GM23248 (cell line): ENCODE results near the gene CROCC2. TPM values are rescaled to one million over a fixed set of nuclear protein-coding genes. Genes with fewer than 3 reads are reported as not detected.

Experiments used
- DNase-seq: peaks from one replicate; pipeline ENCODE4 v3.0.0-alpha.2; 2015
- H2AFZ ChIP-seq: fragments of 200-600 bp; sonication (generic); 2 replicates; pipeline ENCODE4 v1.6.1; 2016; ENCODE audit warnings: antibody characterized with exemption
- H3F3A ChIP-seq: fragments of 200-600 bp; sonication (generic); 2 replicates; pipeline ENCODE4 v1.6.1; 2016; ENCODE audit warnings: mild to moderate bottlenecking, antibody characterized with exemption, mixed run types; ENCODE audit not compliant: insufficient read depth
- H3K27ac ChIP-seq: fragments of 200-600 bp; sonication (generic); 2 replicates; pipeline ENCODE4 v1.5.1; 2016; ENCODE audit warnings: mild to moderate bottlenecking
- H3K27me3 ChIP-seq: fragments of 200-600 bp; sonication (generic); replicated peaks from 2 replicates; pipeline ENCODE4 v1.6.1; 2016; ENCODE audit warnings: mild to moderate bottlenecking; ENCODE audit not compliant: insufficient read depth
- H3K36me3 ChIP-seq: fragments of 200-600 bp; sonication (generic); 2 replicates; pipeline ENCODE4 v1.6.1; 2016; ENCODE audit warnings: low read depth, mild to moderate bottlenecking
- H3K4me1 ChIP-seq: fragments of 200-600 bp; sonication (generic); 2 replicates; pipeline ENCODE4 v1.6.1; 2016; ENCODE audit warnings: mild to moderate bottlenecking; ENCODE audit not compliant: insufficient read depth
- H3K4me2 ChIP-seq: fragments of 200-600 bp; sonication (generic); one replicate; pipeline ENCODE4 v1.6.1; 2016; ENCODE audit warnings: mild to moderate bottlenecking; ENCODE audit not compliant: unreplicated experiment
- H3K4me3 ChIP-seq: fragments of 200-600 bp; sonication (generic); 2 replicates; pipeline ENCODE4 v1.5.1; 2016; ENCODE audit warnings: mild to moderate bottlenecking
- H3K79me2 ChIP-seq: fragments of 200-600 bp; sonication (generic); 2 replicates; pipeline ENCODE4 v1.6.1; 2016; ENCODE audit warnings: mild to moderate bottlenecking; ENCODE audit not compliant: insufficient read depth
- H3K9ac ChIP-seq: fragments of 200-600 bp; sonication (generic); 2 replicates; pipeline ENCODE4 v1.6.1; 2016; ENCODE audit warnings: mild to moderate bottlenecking
- H3K9me2 ChIP-seq: fragments of 200-600 bp; sonication (generic); 2 replicates; pipeline ENCODE4 v1.6.1; 2016; ENCODE audit warnings: mixed run types, mild to moderate bottlenecking, moderate library complexity; ENCODE audit not compliant: insufficient read depth
- H3K9me3 ChIP-seq: fragments of 200-600 bp; sonication (generic); one replicate; pipeline ENCODE4 v1.6.1; 2017; ENCODE audit warnings: low read depth
- H4K20me1 ChIP-seq: fragments of 200-600 bp; sonication (generic); 2 replicates; pipeline ENCODE4 v1.6.0; 2016; ENCODE audit not compliant: insufficient read depth
- EZH2 ChIP-seq: fragments of 200-600 bp; sonication (generic); IDR thresholded peaks from 2 replicates; pipeline ENCODE4 v1.6.1; 2018; ENCODE audit warnings: antibody characterized with exemption, mild to moderate bottlenecking; ENCODE audit not compliant: insufficient read depth, poor library complexity, severe bottlenecking
- EZH2phosphoT487 ChIP-seq: fragments of 200-600 bp; sonication (generic); IDR thresholded peaks from 2 replicates; pipeline ENCODE4 v1.6.1; 2018; ENCODE audit warnings: antibody characterized with exemption, moderate library complexity, mild to moderate bottlenecking, low read depth; ENCODE audit not compliant: insufficient read depth
- WGBS, 2 experiments: methylation state at CpG; one replicate each; pipeline ENCODE4 v1.1.6; 2015 to 2017; ENCODE audit warnings: low lambda C conversion rate in 2 of 2, low coverage in 1 of 2; ENCODE audit errors: missing lambda C conversion rate in 2 of 2; 5-methylcytosine and 5-hydroxymethylcytosine counted together
- in situ Hi-C: fragments of 300-500 bp; cut with MboI; formaldehyde crosslinking; loops from 2 replicates; pipeline ENCODE4 v1.15.0; 2020
- polyA plus RNA-seq: library from polyadenylated mRNA; unstranded; fragments of >200 nt; fragmentation: Nextera tagmentation; extraction: Ambion mirVana; gene quantifications from 2 replicates; pipeline ENCODE4 v1.2.1, GENCODE V29; 2016
- total RNA-seq: library from RNA; depleted of rRNA; stranded (reverse); fragments of >200 nt; shearing (Covaris generic); gene quantifications from 2 replicates; pipeline ENCODE4 v1.2.3, GENCODE V29; 2014

The CROCC2 gene
- total and polyA plus RNA-seq, 2 experiments from 2014 or later: under 0.01 TPM; not detected in 1

DNA sequence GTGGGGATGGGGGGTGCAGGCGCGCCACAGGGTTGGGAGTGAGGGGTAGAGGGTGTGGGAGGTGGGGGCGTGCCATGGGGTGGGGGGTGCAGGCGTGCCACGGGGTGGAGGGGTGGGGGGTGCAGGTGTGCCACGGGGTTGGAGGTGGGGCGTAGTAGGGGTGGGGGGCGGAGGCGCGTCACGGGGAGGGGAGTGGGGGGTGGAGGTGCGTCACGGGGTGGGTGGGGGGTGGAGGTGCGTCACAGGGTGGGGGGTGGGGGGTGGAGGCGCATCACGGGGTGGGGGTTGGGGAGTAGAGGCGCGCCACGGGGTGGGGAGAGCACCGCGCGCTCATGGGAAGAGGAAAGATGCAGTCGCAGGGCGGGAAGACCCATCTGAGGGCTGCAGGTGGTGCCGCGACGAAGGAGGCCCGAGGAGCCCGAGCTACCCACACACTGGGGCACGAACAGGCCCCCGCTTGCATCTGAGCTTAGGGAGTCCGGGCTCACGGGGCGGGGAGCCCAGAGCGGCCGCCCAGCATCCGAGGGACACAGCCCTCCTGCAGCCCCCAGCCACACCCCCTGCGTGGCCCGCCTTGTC is 129.8 kb downstream of the CROCC2 start:
- no peak for TF ChIP-seq EZH2
- no peak for TF ChIP-seq EZH2phosphoT487
- DNase-seq: no peak
- H3K4me1 ChIP-seq: no peaks in the 10 kb centered on the region
- no peaks in the 10 kb centered on the region for H3F3A ChIP-seq
- H3K4me2 ChIP-seq: no peak overlapping the region
- no peak overlapping the region for H2AFZ ChIP-seq
- H4K20me1 ChIP-seq: no peaks in the 10 kb centered on the region
- no peak overlapping the region for H3K27ac ChIP-seq
- no peak overlapping the region for H3K4me3 ChIP-seq
- no peaks in the 10 kb centered on the region for H3K27me3 ChIP-seq
- 70 to 92% methylated on average over 10 to 39 of the region's 39 CpGs for WGBS, 2 experiments
- H3K79me2 ChIP-seq: no peaks in the 10 kb centered on the region; the same call in 1 of the 2 replicates
- H3K9ac ChIP-seq: no peak overlapping the region
- in situ Hi-C loops: no loop called here
- no peaks in the 10 kb centered on the region for H3K36me3 ChIP-seq
- no peaks in the 10 kb centered on the region for H3K9me3 ChIP-seq
- H3K9me2 ChIP-seq: no peaks in the 10 kb centered on the region

DNA sequence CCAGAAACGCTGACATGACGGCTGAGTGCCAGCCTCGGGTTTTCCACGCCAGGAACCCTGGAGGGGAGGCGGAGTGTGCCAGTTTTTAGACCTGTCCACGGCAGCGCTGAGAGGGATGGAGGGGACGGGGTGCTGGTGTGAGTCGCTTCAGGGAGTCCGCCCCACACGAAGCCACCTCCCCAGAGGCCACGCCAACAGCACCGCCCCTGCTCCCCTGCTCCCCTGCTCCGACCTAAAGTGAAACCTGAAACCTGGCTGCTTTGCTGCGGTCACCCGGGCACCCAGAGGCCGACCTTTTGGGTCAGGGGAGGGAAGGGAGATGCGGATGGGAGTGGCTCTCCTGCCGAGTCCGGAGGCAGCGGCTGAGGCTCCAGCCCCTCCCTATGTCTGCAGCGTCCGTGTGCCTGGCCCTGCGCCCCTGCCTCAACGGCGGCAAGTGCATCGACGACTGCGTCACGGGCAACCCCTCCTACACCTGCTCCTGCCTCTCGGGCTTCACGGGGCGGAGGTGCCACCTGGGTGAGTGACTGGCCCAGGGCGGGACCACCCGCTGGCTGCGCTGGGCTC is 130.3 kb downstream of the CROCC2 start:
- no peak overlapping the region for H3K27ac ChIP-seq
- 83 to 87% methylated on average over 26 to 36 of the region's 36 CpGs for WGBS, 2 experiments
- no peak for DNase-seq

DNA sequence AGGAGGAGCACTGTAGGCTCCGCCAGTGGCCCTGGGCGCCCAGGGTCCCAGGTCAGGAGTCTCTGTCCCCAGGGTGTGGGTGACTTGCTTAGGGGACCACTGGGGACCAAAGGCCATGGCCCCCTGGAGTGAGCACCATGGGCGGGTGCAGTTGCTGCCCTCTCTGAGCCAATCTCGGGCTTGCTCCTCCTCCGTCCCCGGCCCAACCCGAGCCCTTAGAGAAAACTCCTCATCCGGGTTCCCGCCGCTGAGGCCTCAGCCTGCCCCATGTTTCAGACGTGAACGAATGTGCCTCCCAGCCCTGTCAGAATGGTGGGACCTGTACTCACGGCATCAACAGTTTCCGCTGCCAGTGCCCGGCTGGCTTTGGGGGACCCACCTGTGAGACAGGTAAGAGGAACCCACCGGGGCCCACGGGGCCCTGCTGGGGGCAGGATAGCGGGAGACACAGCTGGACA is 130.9 kb downstream of the CROCC2 start:
- Histone ChIP-seq H3F3A (no peaks in the 10 kb centered on the region), H3K27ac (no peak overlapping the region), H3K9ac (no peak overlapping the region), H3K9me3 (no peaks in the 10 kb centered on the region), H3K79me2 (no peaks in the 10 kb centered on the region; the same call in 1 of the 2 replicates), H3K4me3 (no peak overlapping the region), H2AFZ (no peak overlapping the region), H3K4me1 (no peaks in the 10 kb centered on the region), H3K4me2 (no peak overlapping the region), H4K20me1 (no peaks in the 10 kb centered on the region), H3K9me2 (no peaks in the 10 kb centered on the region), H3K27me3 (no peaks in the 10 kb centered on the region), H3K36me3 (no peaks in the 10 kb centered on the region; the same call in 1 of the 2 replicates)
- DNase-seq: no peak
- no peak for TF ChIP-seq EZH2
- no peak for TF ChIP-seq EZH2phosphoT487
- in situ Hi-C loops: no loop called here
- 85 to 89% methylated on average over 17 to 18 of the region's 18 CpGs for WGBS, 2 experiments

More for the DNA sequence above, 130.3 kb downstream of the CROCC2 start:
- Histone ChIP-seq H3K4me2 (no peak overlapping the region), H3K9me2 (no peaks in the 10 kb centered on the region), H3K4me3 (no peak overlapping the region), H2AFZ (no peak overlapping the region), H3K9ac (no peak overlapping the region), H3F3A (no peaks in the 10 kb centered on the region), H3K9me3 (no peaks in the 10 kb centered on the region), H4K20me1 (no peaks in the 10 kb centered on the region), H3K36me3 (no peaks in the 10 kb centered on the region; the same call in 1 of the 2 replicates), H3K4me1 (no peaks in the 10 kb centered on the region), H3K79me2 (no peaks in the 10 kb centered on the region; the same call in 1 of the 2 replicates), H3K27me3 (no peaks in the 10 kb centered on the region)
- no peak for TF ChIP-seq EZH2
- no peak for TF ChIP-seq EZH2phosphoT487
- in situ Hi-C loops: no loop called here

DNA sequence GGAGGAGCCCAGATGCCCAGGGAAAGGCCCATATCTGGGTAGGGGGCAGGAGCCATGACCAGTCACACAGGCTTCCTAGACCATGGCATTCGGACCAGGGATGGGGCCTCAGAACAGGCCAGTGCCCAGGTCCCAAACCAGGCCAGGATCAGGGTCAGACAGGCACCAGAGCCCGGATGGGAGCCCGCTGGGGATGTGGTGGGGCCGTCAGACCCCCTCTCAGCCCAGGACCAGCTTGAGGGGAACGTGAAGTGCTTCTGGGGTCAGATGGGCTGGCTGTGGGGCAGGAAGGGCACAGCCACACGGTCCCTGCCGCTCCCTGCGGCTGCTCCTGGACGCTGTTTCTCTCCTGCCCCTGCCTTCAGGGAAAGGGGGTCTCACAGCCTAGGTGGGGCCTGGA is 131.4 kb downstream of the CROCC2 start:
- H3K27me3 ChIP-seq: no peaks in the 10 kb centered on the region
- H3K9ac ChIP-seq: no peak overlapping the region
- H3K4me2 ChIP-seq: no peak overlapping the region
- H3K79me2 ChIP-seq: no peaks in the 10 kb centered on the region
- no peaks in the 10 kb centered on the region for H3K9me3 ChIP-seq
- peaks cover 2% of the 10 kb centered on the region; the same call in 1 of the 2 replicates for H3K36me3 ChIP-seq
- no peak overlapping the region for H3K4me3 ChIP-seq
- WGBS, 2 experiments: 88% methylated on average over 6 to 9 of the region's 9 CpGs
- no peaks in the 10 kb centered on the region for H3F3A ChIP-seq
- no peak overlapping the region for H2AFZ ChIP-seq
- H4K20me1 ChIP-seq: no peaks in the 10 kb centered on the region
- H3K27ac ChIP-seq: no peak overlapping the region
- TF ChIP-seq EZH2 (no peak), EZH2phosphoT487 (no peak)
- in situ Hi-C loops: no loop called here
- no peaks in the 10 kb centered on the region for H3K4me1 ChIP-seq
- no peak for DNase-seq
- H3K9me2 ChIP-seq: no peaks in the 10 kb centered on the region
